A375 (cell line): ENCODE results near the gene GID8. TPM values are rescaled to one million over a fixed set of nuclear protein-coding genes. Genes with fewer than 3 reads are reported as not detected.

Experiments
- total RNA-seq: library from RNA; depleted of rRNA; stranded (reverse); fragments of >200 nt; shearing (Covaris generic); gene quantifications from 2 replicates; pipeline ENCODE4 v1.2.3, GENCODE V29; 2014; rRNA removed

Gene GID8
- 40.2 and 44.2 TPM in 2 replicates for total RNA-seq

GRCh38 chr20:62938105-62938888 lies at the start of gene GID8:
Gene GID8 (plus strand): TSS chr20:62938147. CDS start chr20:62941503, 3,356 bp downstream.

GRCh38 chr20:62926229-62927127 lies 11.5 kb upstream of the GID8 start, which contains the start of gene DIDO1:
Gene DIDO1 (minus strand): TSS chr20:62926505.

GRCh38 chr20:62952373-62952967 lies 14.5 kb downstream of the GID8 start, which contains the start of gene SLC17A9:
Gene SLC17A9 (plus strand): TSS chr20:62952709. CDS start chr20:62952831, 122 bp downstream.

Other genes with a start within 250 kb of the GID8 start
- 3.6 and 4.1 TPM in 2 replicates for gene NTSR1, start 229.3 kb upstream of the GID8 start, total RNA-seq
- gene MRGBP, start 141.7 kb upstream of the GID8 start, total RNA-seq = 48.5 and 51.4 TPM in 2 replicates
- 130 and 136 TPM in 2 replicates for gene OGFR, start 133.3 kb upstream of the GID8 start, total RNA-seq
- 835 and 843 TPM in 2 replicates for gene COL9A3, start 121.1 kb upstream of the GID8 start, total RNA-seq
- gene TCFL5, start 76.3 kb upstream of the GID8 start, total RNA-seq = 19.8 and 23.0 TPM in 2 replicates
- 58.9 and 60.5 TPM in 2 replicates for gene DIDO1, start 11.6 kb upstream of the GID8 start, total RNA-seq
- 19.3 and 19.8 TPM in 2 replicates for gene SLC17A9, start 14.6 kb downstream of the GID8 start, total RNA-seq
- not detected in 2 replicates for gene BHLHE23, start 68.8 kb downstream of the GID8 start, total RNA-seq